ENCODE results near the gene RLN2.

GRCh38 chr9:5315187-5315923 is 10.8 kb upstream of the RLN2 start:
- TF ChIP-seq, protein P1, sequence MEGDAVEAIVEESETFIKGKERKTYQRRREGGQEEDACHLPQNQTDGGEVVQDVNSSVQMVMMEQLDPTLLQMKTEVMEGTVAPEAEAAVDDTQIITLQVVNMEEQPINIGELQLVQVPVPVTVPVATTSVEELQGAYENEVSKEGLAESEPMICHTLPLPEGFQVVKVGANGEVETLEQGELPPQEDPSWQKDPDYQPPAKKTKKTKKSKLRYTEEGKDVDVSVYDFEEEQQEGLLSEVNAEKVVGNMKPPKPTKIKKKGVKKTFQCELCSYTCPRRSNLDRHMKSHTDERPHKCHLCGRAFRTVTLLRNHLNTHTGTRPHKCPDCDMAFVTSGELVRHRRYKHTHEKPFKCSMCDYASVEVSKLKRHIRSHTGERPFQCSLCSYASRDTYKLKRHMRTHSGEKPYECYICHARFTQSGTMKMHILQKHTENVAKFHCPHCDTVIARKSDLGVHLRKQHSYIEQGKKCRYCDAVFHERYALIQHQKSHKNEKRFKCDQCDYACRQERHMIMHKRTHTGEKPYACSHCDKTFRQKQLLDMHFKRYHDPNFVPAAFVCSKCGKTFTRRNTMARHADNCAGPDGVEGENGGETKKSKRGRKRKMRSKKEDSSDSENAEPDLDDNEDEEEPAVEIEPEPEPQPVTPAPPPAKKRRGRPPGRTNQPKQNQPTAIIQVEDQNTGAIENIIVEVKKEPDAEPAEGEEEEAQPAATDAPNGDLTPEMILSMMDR (conservative IDR thresholded peaks at IDR 0.05 in 1 of 2, IDR thresholded peaks at IDR 0.05 in 1 of 2; ENCODE audit: low read depth in 1 of 2, low read length in 2 of 2), result no peak
- no peak for TF ChIP-seq EZH2 (IDR thresholded peaks at IDR 0.05; ENCODE audit: low read length, missing control alignments)

All from fibroblast of lung (primary cell).